HG02970 (cell line): Measurements from ENCODE around the gene ZNF428.
"Not testable (repeated sequence)": the region's sequence is repeated elsewhere in the genome, so short reads cannot be mapped to it uniquely, and the experiment has no call there.

Experiments
- ATAC-seq: cut with Tn5 transposase; IDR thresholded peaks from one replicate; pipeline ENCODE4 v1.9.1; 2021; ENCODE audit warnings: mild to moderate bottlenecking, moderate library complexity, moderate number of reproducible peaks; ENCODE audit not compliant: unreplicated experiment, low FRiP score

Gene ZNF428

GRCh38 chr19:43595605-43595998 lies 23.8 kb downstream of the ZNF428 start:
- ATAC-seq = peak; percentile 2

- ATAC-seq = no peak
Observed at GRCh38 chr19:43594710-43595604, 24.5 kb downstream of the ZNF428 start.

- no peak for ATAC-seq
Observed at GRCh38 chr19:43594081-43594697, 25.2 kb downstream of the ZNF428 start.

- ATAC-seq = no peak
Observed at GRCh38 chr19:43592800-43593350, 26.6 kb downstream of the ZNF428 start.

GRCh38 chr19:43591904-43592772 lies 27.3 kb downstream of the ZNF428 start:
- ATAC-seq = no peak

- ATAC-seq = no peak
Observed at GRCh38 chr19:43589678-43590077, 29.8 kb downstream of the ZNF428 start.

GRCh38 chr19:43589277-43589676 lies 30.2 kb downstream of the ZNF428 start:
- no peak for ATAC-seq

GRCh38 chr19:43587029-43587428 lies 32.4 kb downstream of the ZNF428 start:
- ATAC-seq = not testable (repeated sequence)

GRCh38 chr19:43586346-43586745 lies 33.1 kb downstream of the ZNF428 start:
- no peak for ATAC-seq

- no peak for ATAC-seq
Observed at GRCh38 chr19:43584484-43584883, 34.9 kb downstream of the ZNF428 start.

- no peak for ATAC-seq
Observed at GRCh38 chr19:43582495-43582894, 36.9 kb downstream of the ZNF428 start.

GRCh38 chr19:43581467-43581866 lies 38.0 kb downstream of the ZNF428 start:
- no peak for ATAC-seq

- ATAC-seq = no peak
Observed at GRCh38 chr19:43578787-43579186, 40.6 kb downstream of the ZNF428 start.

- no peak for ATAC-seq
Observed at GRCh38 chr19:43575955-43576878, 43.2 kb downstream of the ZNF428 start.

GRCh38 chr19:43575156-43575950 lies 44.1 kb downstream of the ZNF428 start, which contains the start of the genes PINLYP and XRCC1:
PINLYP (plus strand) TSS chr19:43575801; CDS start chr19:43577192, 1,391 bp downstream.
XRCC1 (minus strand) TSS chr19:43575527; CDS start chr19:43575458, 69 bp downstream.
- ATAC-seq = peak; percentile 91

- ATAC-seq = no peak
Observed at GRCh38 chr19:43574424-43575155, 44.8 kb downstream of the ZNF428 start.

- no peak for ATAC-seq
Observed at GRCh38 chr19:43572171-43572588, 47.2 kb downstream of the ZNF428 start.
